ENCODE data around the gene SULT4A1. TPM values are rescaled to one million over a fixed set of nuclear protein-coding genes. Genes with fewer than 3 reads are reported as not detected.
A peak's percentile ranks its signal among the peaks of the same experiment; 100 is the strongest.

Gene SULT4A1
- total RNA-seq, 4 donors from 2014 or later = 1.0 to 1.3 (median 1.3) TPM

DNA sequence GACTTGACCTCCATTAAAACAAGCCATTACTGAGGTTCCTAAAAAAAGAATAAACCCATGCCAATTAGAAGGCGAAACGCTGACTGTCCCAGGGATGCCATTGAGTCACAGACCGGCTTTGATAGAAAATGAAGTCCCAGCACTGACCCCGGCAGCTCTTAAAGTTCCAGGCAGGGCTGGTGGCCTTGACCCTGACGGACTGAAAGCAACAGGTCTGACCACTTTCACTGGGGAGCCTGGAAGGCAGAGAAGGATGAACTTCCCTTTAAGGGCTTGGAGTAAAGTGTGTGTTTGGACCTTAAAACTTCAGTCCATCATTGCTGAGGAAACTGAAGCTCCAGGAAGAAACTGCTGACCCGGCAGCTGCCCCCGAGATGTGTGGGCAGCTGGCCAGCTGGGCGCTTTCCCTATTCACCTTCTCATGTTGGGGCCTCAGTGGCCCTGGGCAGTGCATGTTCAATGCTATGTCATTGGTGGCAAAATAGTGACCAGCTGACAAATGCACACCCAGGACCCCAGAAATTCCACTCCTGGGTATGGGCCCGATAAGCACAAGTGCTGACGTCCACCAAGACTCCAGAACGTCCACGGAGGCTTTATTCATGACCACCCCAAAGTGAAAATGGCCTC is 31.3 kb downstream of the SULT4A1 start:
- Histone ChIP-seq H3K27ac (replicated peaks in 1 of 4) (peak overlapping the region in 1 of 4 donors; percentile 13), H3K27me3 (peaks cover 0 to 37% (median 0%) of the 10 kb centered on the region in 4 donors), H3K9me3 (no peaks in the 10 kb centered on the region), H3K4me1 (peaks cover 17 to 39% (median 27%) of the 10 kb centered on the region in 4 donors), H3K4me3 (no peak overlapping the region), H3K36me3 (no peaks in the 10 kb centered on the region)
- intact Hi-C loops (cut with DNase I) = no loop called here
- 91% methylated on average over 10 of the region's 12 CpGs for WGBS
- no peak for DNase-seq (ENCODE audit: extremely low spot score)
- TF ChIP-seq POLR2AphosphoS5 (IDR thresholded peaks at IDR 0.05) (no peak), EP300 (IDR thresholded peaks at IDR 0.05) (no peak), POLR2A (IDR thresholded peaks at IDR 0.05; ENCODE audit: low read depth) (no peak)
- TF ChIP-seq, protein P1, sequence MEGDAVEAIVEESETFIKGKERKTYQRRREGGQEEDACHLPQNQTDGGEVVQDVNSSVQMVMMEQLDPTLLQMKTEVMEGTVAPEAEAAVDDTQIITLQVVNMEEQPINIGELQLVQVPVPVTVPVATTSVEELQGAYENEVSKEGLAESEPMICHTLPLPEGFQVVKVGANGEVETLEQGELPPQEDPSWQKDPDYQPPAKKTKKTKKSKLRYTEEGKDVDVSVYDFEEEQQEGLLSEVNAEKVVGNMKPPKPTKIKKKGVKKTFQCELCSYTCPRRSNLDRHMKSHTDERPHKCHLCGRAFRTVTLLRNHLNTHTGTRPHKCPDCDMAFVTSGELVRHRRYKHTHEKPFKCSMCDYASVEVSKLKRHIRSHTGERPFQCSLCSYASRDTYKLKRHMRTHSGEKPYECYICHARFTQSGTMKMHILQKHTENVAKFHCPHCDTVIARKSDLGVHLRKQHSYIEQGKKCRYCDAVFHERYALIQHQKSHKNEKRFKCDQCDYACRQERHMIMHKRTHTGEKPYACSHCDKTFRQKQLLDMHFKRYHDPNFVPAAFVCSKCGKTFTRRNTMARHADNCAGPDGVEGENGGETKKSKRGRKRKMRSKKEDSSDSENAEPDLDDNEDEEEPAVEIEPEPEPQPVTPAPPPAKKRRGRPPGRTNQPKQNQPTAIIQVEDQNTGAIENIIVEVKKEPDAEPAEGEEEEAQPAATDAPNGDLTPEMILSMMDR (IDR thresholded peaks at IDR 0.05) = no peak

GRCh38 chr22:43829904-43830851 is 32.1 kb downstream of the SULT4A1 start:
- TF ChIP-seq POLR2AphosphoS5 (IDR thresholded peaks at IDR 0.05) (peak; percentile 31 to 45), POLR2A (IDR thresholded peaks at IDR 0.05; ENCODE audit: low read depth) (no peak)
- no peaks in the 10 kb centered on the region for H3K9me3 ChIP-seq
- 61% methylated on average over 25 of the region's 33 CpGs for WGBS
- peaks cover 0 to 28% (median 0%) of the 10 kb centered on the region in 4 donors for H3K27me3 ChIP-seq
- peaks cover 17 to 40% (median 27%) of the 10 kb centered on the region in 4 donors for H3K4me1 ChIP-seq
- H3K4me3 ChIP-seq = no peak overlapping the region
- intact Hi-C loops (cut with DNase I) = loop anchor here (10.0 kb wide), 1 partner anchor 445 kb away; no protein-coding TSS in a partner anchor
- no peak for DNase-seq (ENCODE audit: extremely low spot score)
- peak overlapping the region; percentile 27 to 72 (median 51) for H3K27ac ChIP-seq (replicated peaks in 1 of 4)
- H3K36me3 ChIP-seq = no peaks in the 10 kb centered on the region

GRCh38 chr22:43828998-43829782 is 33.1 kb downstream of the SULT4A1 start:
- TF ChIP-seq EP300 (IDR thresholded peaks at IDR 0.05) (no peak), POLR2AphosphoS5 (IDR thresholded peaks at IDR 0.05) (peak; percentile 51 to 68)
- peaks cover 17 to 40% (median 27%) of the 10 kb centered on the region in 4 donors for H3K4me1 ChIP-seq
- intact Hi-C loops (cut with DNase I) = loop anchor here (10.0 kb wide), 1 partner anchor 444 kb away; no protein-coding TSS in a partner anchor
- H3K27me3 ChIP-seq = peaks cover 0 to 32% (median 0%) of the 10 kb centered on the region in 4 donors
- DNase-seq (ENCODE audit: extremely low spot score) = peak; percentile 95
- H3K9me3 ChIP-seq = no peaks in the 10 kb centered on the region
- 47% methylated on average over 11 of the region's 20 CpGs for WGBS
- no peak overlapping the region for H3K4me3 ChIP-seq
- H3K27ac ChIP-seq (replicated peaks in 1 of 4) = peak overlapping the region; percentile 27 to 72 (median 51)
- H3K36me3 ChIP-seq = no peaks in the 10 kb centered on the region

DNA sequence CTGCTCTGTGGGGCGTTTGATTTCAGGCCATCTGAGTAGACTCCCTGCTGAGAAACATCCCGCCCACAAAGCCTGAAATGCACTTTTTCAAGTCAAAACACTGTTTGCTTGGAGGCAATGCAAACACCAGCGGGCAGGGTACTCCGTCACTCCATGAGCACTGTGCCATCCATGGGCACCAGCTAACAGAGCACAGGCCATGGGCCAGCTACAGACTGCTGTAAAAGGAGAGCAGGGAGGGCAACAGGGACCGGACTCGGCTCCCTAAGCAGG is 33.7 kb downstream of the SULT4A1 start:
- Histone ChIP-seq H3K9me3 (no peaks in the 10 kb centered on the region), H3K27ac (replicated peaks in 1 of 4) (peak overlapping the region; percentile 9 to 45 (median 31)), H3K4me3 (no peak overlapping the region), H3K4me1 (peaks cover 17 to 40% (median 27%) of the 10 kb centered on the region in 4 donors), H3K27me3 (peaks cover 0 to 32% (median 0%) of the 10 kb centered on the region in 4 donors), H3K36me3 (no peaks in the 10 kb centered on the region)
- no peak for DNase-seq (ENCODE audit: extremely low spot score)
- WGBS = 91% methylated on average over 2 of the region's 6 CpGs
- TF ChIP-seq POLR2A (IDR thresholded peaks at IDR 0.05; ENCODE audit: low read depth) (no peak), POLR2AphosphoS5 (IDR thresholded peaks at IDR 0.05) (no peak), EP300 (IDR thresholded peaks at IDR 0.05) (no peak)
- TF ChIP-seq, protein P1 (IDR thresholded peaks at IDR 0.05) = no peak
- intact Hi-C loops (cut with DNase I) = loop anchor here (10.0 kb wide), 1 partner anchor 444 kb away; no protein-coding TSS in a partner anchor

GRCh38 chr22:43827926-43828724 is 34.2 kb downstream of the SULT4A1 start:
- TF ChIP-seq EP300 (IDR thresholded peaks at IDR 0.05) = no peak
- no peak for TF ChIP-seq POLR2A (IDR thresholded peaks at IDR 0.05; ENCODE audit: low read depth)
- no peak for TF ChIP-seq POLR2AphosphoS5 (IDR thresholded peaks at IDR 0.05)
- TF ChIP-seq, protein P1 (IDR thresholded peaks at IDR 0.05) = no peak
- intact Hi-C loops (cut with DNase I) = loop anchor here (10.0 kb wide), 1 partner anchor 443 kb away; no protein-coding TSS in a partner anchor
- Histone ChIP-seq H3K27me3 (peaks cover 0 to 32% (median 0%) of the 10 kb centered on the region in 4 donors), H3K4me1 (peaks cover 17 to 40% (median 27%) of the 10 kb centered on the region in 4 donors), H3K27ac (replicated peaks in 1 of 4) (peak overlapping the region in 3 of 4 donors; percentile 19 to 45 (median 43)), H3K36me3 (no peaks in the 10 kb centered on the region), H3K9me3 (no peaks in the 10 kb centered on the region), H3K4me3 (no peak overlapping the region)
- WGBS = 91% methylated on average over 14 of the region's 16 CpGs
- no peak for DNase-seq (ENCODE audit: extremely low spot score)
